Esophagus mucosa (tissue), 1 donor: ENCODE measurements around the gene KRTAP1-4. TPM values are rescaled to one million over a fixed set of nuclear protein-coding genes. Genes with fewer than 3 reads are reported as not detected.
A peak's percentile ranks its signal among the peaks of the same experiment; 100 is the strongest.
"Not testable (repeated sequence)": the region's sequence is repeated elsewhere in the genome, so short reads cannot be mapped to it uniquely, and the experiment has no call there.

Source experiments
- ATAC-seq: fragments of 200-7000 bp; cut with Tn5 transposase; one replicate; pipeline ENCODE4 v1.9.1; 2020
- total RNA-seq: library from RNA; stranded (reverse); gene quantifications from one replicate; pipeline ENCODE4 v1.2.4, GENCODE V29; 2023
- donor health status: DM: yes; HTN: yes; CAD: no.

KRTAP1-4 gene, protein sequence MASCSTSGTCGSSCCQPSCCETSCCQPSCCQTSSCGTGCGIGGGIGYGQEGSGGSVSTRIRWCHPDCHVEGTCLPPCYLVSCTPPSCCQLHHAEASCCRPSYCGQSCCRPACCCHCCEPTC
- total RNA-seq: not detected

DNA sequence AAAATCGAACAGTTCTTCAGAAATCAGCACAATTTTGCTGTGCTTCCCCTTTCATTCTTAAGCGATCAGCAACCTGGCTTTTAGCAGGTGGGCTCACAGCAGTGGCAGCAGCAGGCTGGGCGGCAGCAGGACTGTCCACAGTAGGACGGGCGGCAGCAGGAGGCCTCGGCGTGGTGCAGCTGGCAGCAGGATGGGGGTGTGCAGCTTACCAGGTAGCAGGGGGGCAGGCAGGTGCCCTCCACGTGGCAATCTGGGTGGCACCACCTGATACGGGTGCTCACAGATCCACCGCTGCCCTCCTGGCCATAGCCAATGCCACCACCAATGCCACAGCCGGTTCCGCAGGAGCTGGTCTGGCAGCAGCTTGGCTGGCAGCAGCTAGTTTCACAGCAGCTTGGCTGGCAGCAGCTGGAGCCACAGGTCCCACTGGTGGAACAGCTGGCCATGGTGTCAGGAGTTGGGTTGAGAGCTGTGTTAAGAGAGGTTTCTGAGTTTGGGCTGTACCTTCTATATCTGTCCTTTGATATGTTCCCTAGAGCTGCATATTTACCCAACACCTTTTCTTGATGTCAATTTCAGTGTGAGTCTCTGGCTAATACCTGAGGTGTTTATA is at the start of gene KRTAP1-4:
TSS of gene KRTAP1-4 (minus strand) at position 563 of the 613 bp plus-strand sequence. CDS start at position 446, 117 bp downstream.
- ATAC-seq: no peak

DNA sequence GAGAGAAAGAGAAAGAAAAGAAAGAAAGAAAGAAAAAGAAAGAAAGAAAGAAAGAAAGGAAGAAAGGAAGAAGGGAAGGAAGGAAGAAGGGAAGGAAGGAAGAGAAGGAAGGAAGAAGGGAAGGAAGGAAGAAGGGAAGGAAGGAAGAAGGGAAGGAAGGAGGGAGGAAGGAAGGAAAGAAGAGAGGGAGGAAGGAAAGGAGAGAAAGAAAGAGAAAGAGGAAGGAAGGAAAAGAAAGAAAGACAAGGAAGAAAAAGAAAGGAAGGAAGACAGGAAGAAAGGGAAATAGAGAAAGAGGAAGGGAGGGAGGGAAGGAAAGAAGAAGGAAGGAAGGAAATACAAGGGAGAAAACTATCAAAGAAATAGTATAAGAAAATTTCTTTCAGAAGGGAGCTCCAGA is 46.8 kb upstream of the KRTAP1-4 start:
- ATAC-seq: no peak

DNA sequence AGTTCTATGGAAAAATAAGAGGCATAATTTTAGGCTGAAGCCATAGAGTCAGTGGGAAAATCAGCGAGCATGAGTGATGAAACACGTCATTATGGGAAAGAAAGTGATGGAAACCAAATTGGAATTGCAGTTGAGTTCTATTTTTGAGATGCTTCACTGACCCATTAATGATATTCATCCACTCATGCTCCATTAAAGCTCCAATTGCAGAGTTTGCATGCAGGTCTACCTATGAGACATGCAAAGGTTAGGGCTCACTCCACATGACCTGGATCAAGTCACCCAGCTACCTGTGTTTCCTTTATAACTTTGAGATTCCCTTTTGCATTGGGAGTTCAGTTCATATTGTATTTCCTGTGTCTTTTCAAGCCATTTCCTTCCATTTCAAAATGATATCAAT is 43.7 kb upstream of the KRTAP1-4 start:
- ATAC-seq: no peak

DNA sequence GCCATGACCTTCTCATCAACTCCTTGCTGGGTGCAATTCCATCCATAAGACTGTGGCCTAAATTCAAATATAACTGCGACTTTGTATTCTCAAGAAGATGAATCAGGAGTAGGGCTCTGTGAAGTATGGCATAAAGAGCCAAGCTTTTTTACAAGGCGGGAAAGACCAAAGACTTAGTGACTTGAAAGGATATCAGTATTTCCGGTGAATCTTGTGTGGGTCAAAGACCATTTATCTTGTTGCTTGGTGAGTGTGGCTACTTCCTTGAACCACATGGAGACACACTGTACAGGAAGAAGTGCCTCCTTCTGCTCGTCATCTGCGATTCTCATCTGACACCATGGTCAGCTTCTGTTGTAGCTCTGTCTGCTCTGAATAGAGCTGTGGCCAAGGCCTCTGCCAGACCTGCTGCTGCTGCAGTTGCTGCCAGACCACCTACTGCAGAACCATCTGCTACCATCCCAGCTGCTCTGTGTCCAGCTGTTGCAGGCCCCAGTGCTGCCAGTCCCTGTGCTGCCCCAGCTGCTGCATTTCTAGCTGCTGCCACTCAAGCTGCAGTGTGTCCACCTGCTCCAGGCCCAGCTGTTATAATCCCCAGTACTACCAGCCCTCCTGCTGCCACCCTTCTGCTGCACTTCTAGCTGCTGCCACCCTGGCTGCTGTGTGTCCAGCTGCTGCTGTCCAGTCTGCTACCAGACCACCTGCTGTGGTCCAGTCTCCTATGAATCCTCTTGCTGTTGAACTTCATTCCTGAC is 41.8 kb upstream of the KRTAP1-4 start:
- no peak for ATAC-seq

DNA sequence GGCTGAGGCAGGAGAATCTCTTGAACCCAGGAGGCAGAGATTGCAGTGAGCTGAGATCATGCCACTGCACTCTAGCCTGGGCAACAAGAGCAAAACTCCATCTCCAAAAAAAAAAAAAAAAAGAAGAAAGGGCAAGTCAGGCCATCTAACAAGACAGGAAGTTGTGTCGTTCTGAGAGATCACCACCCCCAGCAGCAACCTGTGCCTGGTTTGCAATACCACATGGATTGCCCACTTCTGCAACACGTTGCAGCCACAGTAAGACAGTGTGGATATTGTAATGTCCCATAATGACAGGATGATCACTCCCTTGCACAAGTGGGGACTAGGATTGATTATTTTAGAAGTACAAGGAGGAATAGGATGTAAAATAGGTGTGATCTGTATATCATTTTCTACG is 39.0 kb upstream of the KRTAP1-4 start:
- no peak for ATAC-seq

DNA sequence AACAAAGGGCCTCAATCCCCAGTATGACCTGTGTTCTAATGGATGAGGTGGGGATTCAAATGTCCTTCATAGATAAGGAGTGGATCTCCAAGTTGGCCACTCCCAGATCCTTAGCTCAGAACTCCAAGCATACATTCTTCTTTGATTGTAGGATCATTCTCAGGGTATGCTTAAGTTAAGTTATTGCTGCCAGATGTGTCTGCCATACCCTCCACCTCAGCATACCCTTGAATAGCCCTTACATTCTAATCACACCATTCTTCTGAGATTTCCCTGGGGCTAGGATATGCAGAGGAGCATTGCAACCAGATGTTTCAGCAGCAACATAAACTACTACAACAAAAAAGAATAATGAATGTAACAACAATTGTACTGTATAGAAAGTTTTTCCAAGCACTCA is 37.3 kb upstream of the KRTAP1-4 start:
- ATAC-seq: no peak

DNA sequence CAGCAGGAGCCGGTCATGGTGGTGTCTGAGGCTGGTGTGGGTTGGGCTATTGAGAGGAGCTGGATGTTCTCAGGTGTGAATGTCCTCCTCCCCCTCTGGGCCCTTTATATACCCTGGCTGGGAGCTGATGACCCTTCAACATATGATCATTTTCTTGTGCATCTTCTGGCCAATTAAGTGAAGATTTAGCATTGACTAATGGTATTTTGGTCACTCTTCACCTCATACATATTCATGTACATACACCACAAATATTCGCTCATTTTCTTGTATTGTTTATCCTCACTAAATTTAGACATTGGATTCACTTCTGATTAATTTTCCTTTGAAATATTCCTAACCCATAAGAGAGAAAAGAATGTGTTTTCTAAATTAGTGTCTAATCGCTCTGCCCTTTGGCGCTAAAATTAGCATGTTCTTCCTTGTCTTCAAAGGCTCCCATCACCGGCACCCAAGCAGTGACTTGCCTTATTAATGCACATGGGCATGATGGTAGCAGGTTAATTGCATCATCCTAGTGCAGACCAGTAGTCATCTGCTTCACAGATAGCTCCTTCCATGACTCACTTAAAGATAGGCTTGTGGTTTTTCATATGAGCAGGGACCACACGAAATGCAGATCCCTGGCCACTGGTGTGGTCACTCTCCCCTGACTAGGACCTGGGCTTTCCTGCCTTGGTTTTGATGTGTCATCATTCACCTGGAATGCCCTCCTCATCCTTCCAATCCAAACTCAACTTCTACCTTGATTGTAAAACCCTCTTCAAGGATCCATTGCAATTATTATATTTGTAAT is 36.0 kb upstream of the KRTAP1-4 start, which contains the start of gene KRTAP2-4:
TSS of gene KRTAP2-4 (minus strand) at position 51 of the 796 bp plus-strand sequence. CDS start at position 17, 34 bp downstream.
- ATAC-seq: peak; percentile 60

DNA sequence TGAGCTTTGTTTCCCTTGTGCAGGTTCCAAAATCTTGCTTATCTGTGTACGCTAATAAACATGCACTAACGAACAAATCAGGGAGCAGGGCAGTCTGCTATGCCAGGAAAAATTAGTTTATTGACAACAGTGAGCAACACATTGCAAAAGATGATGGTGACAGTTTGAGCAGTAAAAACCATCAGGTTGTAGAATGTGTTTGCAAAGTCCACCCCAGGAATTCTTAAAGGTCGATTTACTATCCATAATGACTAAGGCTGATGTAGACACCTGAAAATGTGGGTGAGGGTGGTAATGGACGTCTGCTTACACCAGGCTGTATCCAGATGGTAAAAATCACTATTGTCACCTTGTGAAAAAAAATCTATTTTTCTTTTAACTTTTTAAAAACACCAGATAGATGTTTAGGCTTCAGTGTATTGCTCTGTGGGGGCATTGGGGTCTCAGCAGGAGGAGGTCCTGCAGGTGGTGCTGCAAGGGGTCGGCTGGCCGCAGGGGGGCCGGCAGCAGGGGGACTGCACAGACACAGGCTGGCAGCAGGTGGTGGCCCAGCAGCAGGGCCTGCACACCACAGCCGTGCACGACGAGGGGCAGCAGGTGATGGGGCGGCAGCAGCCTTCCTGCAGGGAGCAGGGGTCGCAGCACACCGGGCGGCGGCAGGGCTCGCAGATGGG is 35.2 kb upstream of the KRTAP1-4 start:
- ATAC-seq: peak; percentile 17

DNA sequence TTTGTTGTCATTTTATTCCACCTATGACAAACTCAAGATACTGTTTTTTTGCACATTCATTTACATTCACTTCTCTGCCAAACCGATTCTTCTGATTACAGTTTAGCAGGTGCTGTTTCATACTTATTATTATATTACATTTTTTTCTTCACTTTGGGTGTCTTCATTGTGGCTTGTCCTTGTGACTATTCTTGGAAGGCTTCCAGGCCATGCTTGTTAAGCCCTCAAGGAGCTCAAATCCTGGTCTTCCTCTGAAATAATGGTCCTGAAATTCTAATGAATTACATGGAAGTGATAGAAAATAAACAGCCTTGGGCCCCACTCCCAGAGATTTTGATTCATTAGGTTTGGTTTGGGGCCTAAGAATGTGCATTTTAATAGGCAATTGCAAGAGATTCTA is 34.3 kb upstream of the KRTAP1-4 start:
- ATAC-seq: no peak

DNA sequence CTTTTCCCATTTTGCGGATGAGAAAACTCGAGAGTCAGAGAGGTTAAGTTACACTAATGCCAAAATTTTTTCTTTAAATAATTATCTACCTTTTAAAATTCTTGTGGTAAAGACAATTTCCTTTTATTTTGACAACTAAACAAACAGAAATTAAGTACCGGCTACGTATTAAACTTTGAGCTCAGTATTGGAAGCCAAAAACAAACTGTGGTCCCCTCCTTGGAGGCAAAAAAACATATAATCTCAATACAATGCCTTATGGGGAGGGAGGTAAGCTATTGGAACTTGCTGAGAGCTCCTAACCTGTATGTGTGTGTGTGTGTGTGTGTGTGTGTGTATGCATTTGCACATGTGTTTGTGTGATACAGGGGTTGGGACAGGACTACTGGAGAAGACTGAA is 33.5 kb upstream of the KRTAP1-4 start:
- ATAC-seq: no peak

DNA sequence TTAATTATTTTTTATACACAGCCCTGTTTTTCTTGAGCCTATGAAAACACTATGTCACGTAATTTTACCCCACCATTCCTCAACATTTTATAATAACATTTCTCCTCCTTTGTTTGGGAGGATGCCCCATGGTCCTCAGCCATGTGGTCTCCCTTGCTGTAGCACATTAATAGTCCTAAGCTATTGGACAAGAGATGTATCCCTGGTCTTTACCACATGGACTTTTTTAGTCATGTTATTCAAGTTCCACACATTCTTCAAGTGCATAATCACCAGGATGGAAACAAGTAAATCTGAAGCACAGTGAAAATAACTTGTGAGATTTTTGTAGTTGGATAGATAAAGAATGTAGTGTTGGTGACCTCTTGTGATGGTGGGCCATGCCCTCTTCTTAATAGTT is 32.0 kb upstream of the KRTAP1-4 start:
- no peak for ATAC-seq

DNA sequence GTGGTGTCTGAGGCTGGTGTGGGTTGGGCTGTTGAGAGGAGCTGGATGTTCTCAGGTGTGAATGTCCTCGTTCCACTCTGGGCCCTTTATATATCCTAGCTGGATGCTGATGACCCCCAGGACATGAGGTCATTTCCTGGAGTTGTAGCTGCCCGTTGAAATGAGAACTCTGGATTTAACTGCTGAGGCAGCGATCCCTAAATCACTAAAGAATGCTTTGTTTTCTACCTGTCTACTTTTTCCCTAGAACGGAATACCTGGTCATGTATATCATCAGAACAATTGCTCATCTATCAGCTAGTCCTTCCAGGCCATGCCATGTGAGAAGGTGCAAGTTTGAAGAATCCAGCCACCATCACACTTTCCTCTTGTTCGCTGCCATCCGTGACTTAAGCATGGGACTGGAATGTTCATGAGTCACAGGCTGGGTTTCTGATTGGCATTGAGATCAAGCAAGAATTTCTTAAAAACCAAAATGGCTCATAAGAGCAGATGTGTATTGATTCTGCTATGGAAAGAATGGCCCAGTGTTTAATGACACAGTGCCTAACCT is 30.1 kb upstream of the KRTAP1-4 start, which contains the start of gene KRTAP2-3:
TSS of gene KRTAP2-3 (minus strand) at position 63 of the 553 bp plus-strand sequence. CDS start 64 bp downstream, outside the sequence.
- peak; percentile 8 for ATAC-seq

DNA sequence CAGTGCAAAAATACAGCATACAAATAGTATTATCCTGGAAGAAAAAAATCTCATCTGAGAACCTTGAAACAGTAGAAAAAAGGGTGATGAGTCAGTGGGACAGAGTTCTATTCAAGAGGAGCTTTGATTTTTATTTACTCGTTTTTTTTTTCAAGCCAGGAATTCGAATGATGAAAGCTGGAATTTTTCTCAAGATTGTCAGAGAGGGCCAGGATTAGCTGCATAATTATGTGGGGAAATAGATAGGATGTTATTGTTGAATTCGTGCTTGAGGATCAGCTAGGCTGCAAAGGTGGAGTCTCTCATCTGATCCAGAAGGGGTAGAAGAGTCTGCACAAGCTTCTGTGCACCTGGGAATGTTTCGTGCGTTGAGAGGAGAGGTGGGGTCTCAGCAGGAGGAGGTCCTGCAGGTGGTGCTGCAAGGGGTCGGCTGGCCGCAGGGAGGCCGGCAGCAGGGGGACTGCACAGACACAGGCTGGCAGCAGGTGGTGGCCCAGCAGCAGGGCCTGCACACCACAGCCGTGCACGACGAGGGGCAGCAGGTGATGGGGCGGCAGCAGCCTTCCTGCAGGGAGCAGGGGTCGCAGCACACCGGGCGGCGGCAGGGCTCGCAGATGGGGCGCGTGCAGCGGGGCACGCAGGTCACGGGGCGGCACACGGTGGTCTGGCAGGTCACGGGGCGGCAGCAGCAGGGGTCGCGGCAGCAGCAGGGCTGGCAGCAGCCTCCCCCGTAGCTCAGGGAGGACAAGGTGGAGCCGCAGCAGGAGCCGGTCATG is 29.5 kb upstream of the KRTAP1-4 start:
- not testable (repeated sequence) for ATAC-seq

DNA sequence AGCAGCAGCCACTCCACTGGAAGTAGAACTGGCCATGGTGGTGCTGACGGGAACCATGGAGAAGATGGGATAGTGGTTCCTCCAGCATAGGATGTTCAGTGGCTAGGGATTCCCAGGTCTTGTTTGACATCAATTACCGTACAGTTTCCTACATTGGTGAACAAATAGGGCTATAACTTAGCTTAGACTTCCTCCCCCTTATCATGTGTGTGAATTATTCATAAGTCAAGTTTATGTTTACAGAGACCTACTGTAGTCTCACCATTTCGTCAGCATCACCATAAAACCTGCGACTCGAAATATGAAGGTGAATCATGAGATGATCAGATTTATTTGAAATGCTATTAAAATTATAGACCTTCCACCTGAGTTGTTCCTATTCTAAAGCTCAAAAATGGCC is 28.7 kb upstream of the KRTAP1-4 start:
- ATAC-seq: no peak

DNA sequence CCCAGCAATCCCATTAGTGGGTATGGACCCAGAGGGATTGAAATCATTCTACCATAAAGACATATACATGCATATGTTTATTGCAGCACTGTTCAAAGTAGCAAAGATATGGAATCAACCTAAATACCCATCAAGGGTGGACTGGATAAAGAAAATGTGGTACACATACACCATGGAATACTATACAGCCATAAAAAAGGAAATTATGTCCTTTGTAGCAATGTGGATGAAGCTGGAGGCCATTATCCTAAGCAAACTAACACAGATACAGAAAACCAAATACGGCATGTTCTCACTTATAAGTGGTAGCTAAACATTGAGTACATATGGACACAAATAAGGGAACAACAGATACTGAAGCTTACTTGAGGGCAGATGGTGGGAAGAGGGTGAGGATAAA is 27.6 kb upstream of the KRTAP1-4 start:
- ATAC-seq: no peak

DNA sequence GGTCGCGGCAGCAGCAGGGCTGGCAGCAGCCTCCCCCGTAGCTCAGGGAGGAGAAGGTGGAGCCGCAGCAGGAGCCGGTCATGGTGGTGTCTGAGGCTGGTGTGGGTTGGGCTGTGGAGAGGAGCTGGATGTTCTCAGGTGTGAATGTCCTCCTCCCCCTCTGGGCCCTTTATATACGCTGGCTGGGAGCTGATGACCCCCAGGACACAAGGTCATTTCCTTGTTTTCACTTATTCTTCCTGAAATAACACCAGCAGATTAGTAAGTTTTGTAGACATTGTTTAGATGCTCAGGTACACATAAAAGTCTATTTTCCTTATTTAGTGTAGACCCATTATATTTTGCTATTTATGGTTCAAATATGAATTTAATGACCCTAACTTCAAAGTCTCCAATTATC is 25.1 kb upstream of the KRTAP1-4 start, which contains the start of gene KRTAP2-2:
TSS of gene KRTAP2-2 (minus strand) at position 101 of the 400 bp plus-strand sequence. CDS start at position 82, 19 bp downstream.
- ATAC-seq: not testable (repeated sequence)

DNA sequence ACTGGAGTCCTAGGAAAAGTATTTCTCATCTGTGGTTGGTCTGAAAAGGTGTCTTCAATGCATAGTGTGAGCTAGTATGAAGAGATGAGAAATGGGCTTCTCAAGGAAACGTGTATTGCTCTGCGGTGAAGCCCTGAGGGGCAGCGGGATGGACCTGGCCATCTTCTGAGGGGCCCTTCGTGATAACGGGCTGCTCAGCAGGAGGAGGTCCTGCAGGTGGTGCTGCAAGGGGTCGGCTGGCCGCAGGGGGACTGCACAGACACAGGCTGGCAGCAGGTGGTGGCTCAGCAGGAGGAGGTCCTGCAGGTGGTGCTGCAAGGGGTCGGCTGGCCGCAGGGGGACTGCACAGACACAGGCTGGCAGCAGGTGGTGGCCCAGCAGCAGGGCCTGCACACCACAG is 24.6 kb upstream of the KRTAP1-4 start:
- ATAC-seq: not testable (repeated sequence)

DNA sequence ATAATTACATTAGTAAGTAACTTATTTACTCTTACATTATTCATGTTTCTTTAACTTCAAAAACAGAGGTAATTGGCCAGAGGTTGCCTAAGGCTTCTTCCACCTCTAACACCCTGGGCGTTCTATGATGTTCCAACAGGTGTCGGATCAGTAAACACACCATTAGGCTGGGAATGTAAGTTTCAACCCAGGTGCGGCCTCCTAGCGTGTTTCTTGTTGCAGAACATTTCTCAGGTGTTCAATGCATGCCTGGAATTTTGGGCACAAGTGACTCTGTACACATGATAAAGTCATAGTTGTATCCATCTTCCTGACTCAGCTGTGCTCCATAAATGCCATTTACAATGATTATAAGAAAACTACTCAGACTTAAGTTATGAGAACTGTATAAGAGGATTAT is 24.0 kb upstream of the KRTAP1-4 start:
- ATAC-seq: no peak

DNA sequence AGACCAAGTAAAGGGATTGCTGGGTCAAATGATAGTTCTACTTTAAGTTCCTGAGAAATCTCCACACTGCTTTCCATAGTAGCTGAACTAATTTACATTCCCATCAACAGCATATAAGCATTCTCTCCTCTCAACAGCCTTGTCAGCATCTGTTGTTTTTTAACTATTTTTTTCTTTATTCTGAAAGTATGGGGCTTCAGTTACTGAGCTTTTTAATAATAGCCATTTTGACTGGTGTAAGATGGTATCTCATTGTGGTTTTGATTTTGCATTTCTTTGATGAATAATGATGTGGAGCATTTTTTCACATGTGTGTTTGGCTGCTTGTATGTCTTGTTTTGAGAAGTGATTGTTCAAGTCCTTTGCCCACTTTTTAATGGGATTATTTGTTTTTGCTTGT is 22.6 kb upstream of the KRTAP1-4 start:
- no peak for ATAC-seq

DNA sequence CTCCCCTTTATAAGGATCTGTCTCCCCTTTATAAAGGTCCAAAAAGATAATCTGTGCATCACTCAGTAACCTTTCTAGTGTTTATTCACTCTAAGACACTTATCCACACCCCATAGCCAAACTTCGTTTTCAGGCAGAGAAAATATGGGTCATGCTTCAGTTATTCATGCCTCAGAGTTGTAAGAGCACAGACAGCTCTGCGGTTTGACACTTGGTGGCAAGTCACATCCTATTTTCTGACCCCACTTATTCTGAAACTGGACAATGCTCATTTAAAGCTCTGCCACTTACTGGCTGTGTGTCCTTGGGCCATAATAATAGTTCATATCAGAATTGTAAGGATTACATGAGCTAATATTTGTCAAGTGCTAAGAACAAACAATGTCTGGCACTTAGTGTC is 19.1 kb upstream of the KRTAP1-4 start:
- ATAC-seq: no peak

DNA sequence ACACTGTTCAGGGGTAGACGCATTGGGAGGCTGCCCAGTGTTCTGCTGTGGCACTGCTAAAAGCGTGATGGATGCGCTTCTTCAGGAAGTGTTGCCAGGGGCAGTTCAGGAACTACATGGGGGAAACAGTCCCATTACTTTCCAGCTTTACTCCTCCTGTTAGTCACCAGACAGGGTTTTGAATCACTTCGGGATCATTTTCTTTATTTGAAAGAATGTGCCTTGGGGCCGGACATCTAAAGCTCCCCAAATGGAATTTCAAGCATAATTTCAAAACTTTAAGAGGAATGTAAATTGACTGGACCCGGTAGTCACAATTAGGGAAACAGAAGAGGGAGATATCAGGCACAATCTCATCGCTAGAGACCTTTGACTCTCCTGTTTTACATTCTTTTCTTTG is 18.4 kb upstream of the KRTAP1-4 start:
- no peak for ATAC-seq
